ENCODE measurements around the gene RUFY3.

RUFY3 gene

GRCh38 chr4:70844180-70844579, 122.4 kb downstream of the RUFY3 start:
- peak in 1 of 2 donors; percentile 7 for DNase-seq

DNA sequence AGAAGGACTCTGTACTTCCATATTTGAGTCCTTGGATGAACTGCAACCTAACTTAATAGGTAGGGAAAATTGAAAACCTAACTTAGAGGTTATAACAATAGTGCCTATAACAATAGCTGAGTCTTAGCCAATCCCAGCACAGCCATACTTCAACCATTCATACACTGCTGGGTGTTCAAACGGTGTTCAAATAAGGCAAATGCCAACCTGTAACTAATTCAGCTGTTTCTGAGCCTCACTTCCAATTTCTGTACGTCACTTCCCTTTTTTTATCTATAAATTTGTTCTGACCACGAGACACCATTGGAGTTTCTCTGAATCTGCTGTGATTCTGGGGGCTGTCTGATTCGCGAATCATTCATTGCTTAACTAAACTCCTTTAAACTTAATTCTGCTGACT, 127.5 kb downstream of the RUFY3 start:
- no peak for DNase-seq

- no peak for DNase-seq
Observed at GRCh38 chr4:70855464-70855863, 133.7 kb downstream of the RUFY3 start.

Measured in CD4-positive, alpha-beta T cell treated with Interferon alpha-2 for 1 hour (primary cell).